HL-60 (cell line): ENCODE measurements around the gene SLC22A12.
A peak's percentile ranks its signal among the peaks of the same experiment; 100 is the strongest.

Experiments
- POLR2AphosphoS5 ChIP-seq: IDR thresholded peaks from 2 replicates; pipeline ENCODE4 v1.6.1; 2012; ENCODE audit warnings: low read depth
- REST ChIP-seq: IDR thresholded peaks from 2 replicates; pipeline ENCODE4 v1.6.1; 2012; ENCODE audit warnings: low read depth; ENCODE audit not compliant: insufficient replicate concordance
- TF ChIP-seq, protein P1 (sequence below): IDR thresholded peaks from one replicate; pipeline ENCODE4 v1.5.1; 2011; ENCODE audit warnings: low read length, control low read depth, inconsistent platforms; ENCODE audit not compliant: insufficient read depth

DNA sequence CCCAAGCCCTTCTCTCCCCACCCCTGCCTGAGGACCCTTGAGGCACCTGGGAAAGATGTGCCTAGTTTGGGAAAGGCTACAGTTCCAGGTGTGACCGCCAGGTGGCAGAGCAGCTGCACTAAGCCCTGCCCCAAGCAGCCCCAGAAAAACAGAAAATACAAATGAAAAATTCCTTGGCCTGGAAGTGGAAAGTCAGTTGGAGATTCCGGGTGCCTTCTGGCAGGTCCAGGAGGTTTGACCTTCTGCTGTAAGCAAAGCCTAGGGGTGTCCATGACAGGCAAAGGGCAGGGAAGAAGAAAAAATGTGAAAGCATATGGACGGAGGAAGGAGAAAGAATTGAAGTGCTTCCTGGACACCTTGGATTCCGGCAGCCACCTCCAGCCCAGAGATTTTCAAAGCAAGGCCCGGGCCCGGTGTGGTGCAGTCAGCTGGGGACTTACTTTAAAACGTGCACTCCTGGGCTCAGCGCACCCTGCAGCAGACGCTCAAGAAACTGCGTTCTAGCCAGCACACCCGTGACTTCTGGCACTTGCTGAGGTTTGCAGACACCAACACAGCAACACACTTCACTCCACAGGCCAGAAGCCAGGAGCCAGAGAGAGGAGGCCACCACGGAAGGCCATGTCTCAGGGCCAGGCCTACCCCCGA, 37.3 kb upstream of the SLC22A12 start:
- TF ChIP-seq, protein P1, sequence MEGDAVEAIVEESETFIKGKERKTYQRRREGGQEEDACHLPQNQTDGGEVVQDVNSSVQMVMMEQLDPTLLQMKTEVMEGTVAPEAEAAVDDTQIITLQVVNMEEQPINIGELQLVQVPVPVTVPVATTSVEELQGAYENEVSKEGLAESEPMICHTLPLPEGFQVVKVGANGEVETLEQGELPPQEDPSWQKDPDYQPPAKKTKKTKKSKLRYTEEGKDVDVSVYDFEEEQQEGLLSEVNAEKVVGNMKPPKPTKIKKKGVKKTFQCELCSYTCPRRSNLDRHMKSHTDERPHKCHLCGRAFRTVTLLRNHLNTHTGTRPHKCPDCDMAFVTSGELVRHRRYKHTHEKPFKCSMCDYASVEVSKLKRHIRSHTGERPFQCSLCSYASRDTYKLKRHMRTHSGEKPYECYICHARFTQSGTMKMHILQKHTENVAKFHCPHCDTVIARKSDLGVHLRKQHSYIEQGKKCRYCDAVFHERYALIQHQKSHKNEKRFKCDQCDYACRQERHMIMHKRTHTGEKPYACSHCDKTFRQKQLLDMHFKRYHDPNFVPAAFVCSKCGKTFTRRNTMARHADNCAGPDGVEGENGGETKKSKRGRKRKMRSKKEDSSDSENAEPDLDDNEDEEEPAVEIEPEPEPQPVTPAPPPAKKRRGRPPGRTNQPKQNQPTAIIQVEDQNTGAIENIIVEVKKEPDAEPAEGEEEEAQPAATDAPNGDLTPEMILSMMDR, result peak; percentile 87
- TF ChIP-seq POLR2AphosphoS5 (no peak), REST (no peak)
